Osteocyte (in vitro differentiated cells): ENCODE data around the gene PIK3AP1. TPM values are rescaled to one million over a fixed set of nuclear protein-coding genes. Genes with fewer than 3 reads are reported as not detected.

Experiments used
- DNase-seq: peaks from one replicate; pipeline ENCODE4 v3.0.0; 2021; ENCODE audit warnings: mixed read lengths; ENCODE audit not compliant: unreplicated experiment; ENCODE audit errors: extremely low spot score
- H3K27ac Mint-ChIP-seq: one replicate; pipeline ENCODE4 v1.8.0; 2021; ENCODE audit warnings: mild to moderate bottlenecking, mixed read lengths; ENCODE audit not compliant: unreplicated experiment
- H3K27me3 Mint-ChIP-seq: one replicate; pipeline ENCODE4 v1.8.0; 2021; ENCODE audit warnings: mixed read lengths; ENCODE audit not compliant: unreplicated experiment
- H3K36me3 Mint-ChIP-seq: one replicate; pipeline ENCODE4 v1.8.0; 2021; ENCODE audit warnings: mixed read lengths; ENCODE audit not compliant: unreplicated experiment
- H3K4me1 Mint-ChIP-seq: one replicate; pipeline ENCODE4 v1.8.0; 2021; ENCODE audit warnings: mixed read lengths; ENCODE audit not compliant: unreplicated experiment
- H3K4me3 Mint-ChIP-seq: one replicate; pipeline ENCODE4 v1.8.0; 2021; ENCODE audit warnings: mild to moderate bottlenecking, moderate library complexity, mixed read lengths; ENCODE audit not compliant: unreplicated experiment
- H3K9me3 Mint-ChIP-seq: one replicate; pipeline ENCODE4 v1.8.0; 2021; ENCODE audit warnings: mixed read lengths; ENCODE audit not compliant: unreplicated experiment
- total RNA-seq: library from RNA; stranded (reverse); gene quantifications from 2 replicates; pipeline ENCODE4 v1.2.1, GENCODE V29; 2021
- TF ChIP-seq, protein P1 (sequence below): fragments of 200-600 bp; sonication (generic); IDR thresholded peaks from 2 replicates; pipeline ENCODE4 v1.5.0; 2021; ENCODE audit warnings: antibody characterized with exemption, mild to moderate bottlenecking, moderate library complexity

The PIK3AP1 gene
- total RNA-seq, 1 donor from 2014 or later: 0.19 TPM

- no peak overlapping the region for H3K4me3 Mint-ChIP-seq
- no peaks in the 10 kb centered on the region for H3K4me1 Mint-ChIP-seq
- no peaks in the 10 kb centered on the region for H3K9me3 Mint-ChIP-seq
- DNase-seq: no peak
- no peaks in the 10 kb centered on the region for H3K36me3 Mint-ChIP-seq
- no peak overlapping the region for H3K27ac Mint-ChIP-seq
- no peaks in the 10 kb centered on the region for H3K27me3 Mint-ChIP-seq
- TF ChIP-seq, protein P1, sequence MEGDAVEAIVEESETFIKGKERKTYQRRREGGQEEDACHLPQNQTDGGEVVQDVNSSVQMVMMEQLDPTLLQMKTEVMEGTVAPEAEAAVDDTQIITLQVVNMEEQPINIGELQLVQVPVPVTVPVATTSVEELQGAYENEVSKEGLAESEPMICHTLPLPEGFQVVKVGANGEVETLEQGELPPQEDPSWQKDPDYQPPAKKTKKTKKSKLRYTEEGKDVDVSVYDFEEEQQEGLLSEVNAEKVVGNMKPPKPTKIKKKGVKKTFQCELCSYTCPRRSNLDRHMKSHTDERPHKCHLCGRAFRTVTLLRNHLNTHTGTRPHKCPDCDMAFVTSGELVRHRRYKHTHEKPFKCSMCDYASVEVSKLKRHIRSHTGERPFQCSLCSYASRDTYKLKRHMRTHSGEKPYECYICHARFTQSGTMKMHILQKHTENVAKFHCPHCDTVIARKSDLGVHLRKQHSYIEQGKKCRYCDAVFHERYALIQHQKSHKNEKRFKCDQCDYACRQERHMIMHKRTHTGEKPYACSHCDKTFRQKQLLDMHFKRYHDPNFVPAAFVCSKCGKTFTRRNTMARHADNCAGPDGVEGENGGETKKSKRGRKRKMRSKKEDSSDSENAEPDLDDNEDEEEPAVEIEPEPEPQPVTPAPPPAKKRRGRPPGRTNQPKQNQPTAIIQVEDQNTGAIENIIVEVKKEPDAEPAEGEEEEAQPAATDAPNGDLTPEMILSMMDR: no peak
Measured at GRCh38 chr10:96708456-96708855, 11.9 kb downstream of the PIK3AP1 start.

DNA sequence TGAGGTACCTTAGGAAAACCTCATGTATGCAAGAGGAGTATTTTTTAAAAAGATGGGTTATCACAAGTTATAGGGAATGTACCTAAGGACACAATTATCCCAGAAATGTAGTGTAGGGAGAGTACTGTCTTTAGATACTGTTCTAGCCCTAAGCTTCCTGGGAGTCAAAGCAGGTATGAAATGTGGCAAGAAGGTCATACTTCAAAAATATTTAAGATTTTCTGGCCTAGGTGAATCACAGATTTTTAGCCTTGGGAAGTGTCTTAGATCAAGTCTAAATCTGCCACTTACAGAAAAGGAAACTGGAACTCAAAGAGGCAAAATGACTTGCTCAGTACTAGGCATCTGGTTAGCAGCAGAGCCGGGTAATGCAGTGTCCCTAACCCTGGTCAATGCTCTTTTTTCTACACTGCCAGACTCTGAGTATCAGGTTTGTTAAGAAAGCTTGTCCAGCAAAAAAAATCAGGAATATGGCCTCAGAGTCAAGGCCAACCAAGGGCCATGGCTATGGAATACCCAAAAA, 13.9 kb downstream of the PIK3AP1 start:
- DNase-seq: no peak
- no peaks in the 10 kb centered on the region for H3K36me3 Mint-ChIP-seq
- no peaks in the 10 kb centered on the region for H3K9me3 Mint-ChIP-seq
- no peak overlapping the region for H3K27ac Mint-ChIP-seq
- H3K4me1 Mint-ChIP-seq: no peaks in the 10 kb centered on the region
- H3K4me3 Mint-ChIP-seq: no peak overlapping the region
- H3K27me3 Mint-ChIP-seq: peaks cover 3% of the 10 kb centered on the region
- TF ChIP-seq, protein P1: no peak

GRCh38 chr10:96705134-96705533, 15.2 kb downstream of the PIK3AP1 start:
- Mint-ChIP-seq H3K4me3 (no peak overlapping the region), H3K27me3 (peaks cover 3% of the 10 kb centered on the region), H3K27ac (no peak overlapping the region), H3K4me1 (no peaks in the 10 kb centered on the region), H3K9me3 (no peaks in the 10 kb centered on the region), H3K36me3 (no peaks in the 10 kb centered on the region)
- DNase-seq: no peak
- TF ChIP-seq, protein P1: no peak

DNA sequence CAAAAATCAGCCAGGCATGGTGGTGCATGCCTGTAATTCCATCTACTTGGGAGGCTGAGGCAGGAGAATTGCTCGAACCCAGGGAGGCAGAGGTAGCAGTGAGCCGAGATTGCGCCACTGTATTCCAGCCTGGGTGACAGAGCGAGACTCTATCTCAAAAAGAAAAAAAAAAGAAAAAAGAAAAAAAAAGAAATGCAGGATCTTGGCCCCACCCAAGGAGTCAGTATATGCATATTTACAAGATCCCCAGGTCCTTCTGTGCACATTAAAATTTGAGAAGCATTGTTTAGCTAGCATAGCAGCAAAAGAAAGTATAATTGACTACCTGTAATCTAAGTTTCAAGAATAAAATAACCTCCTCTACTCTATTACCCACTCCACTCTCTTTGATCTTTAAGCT, 15.8 kb downstream of the PIK3AP1 start:
- peaks cover 3% of the 10 kb centered on the region for H3K27me3 Mint-ChIP-seq
- DNase-seq: no peak
- H3K4me1 Mint-ChIP-seq: no peaks in the 10 kb centered on the region
- no peak overlapping the region for H3K27ac Mint-ChIP-seq
- TF ChIP-seq, protein P1: no peak
- H3K36me3 Mint-ChIP-seq: no peaks in the 10 kb centered on the region
- H3K4me3 Mint-ChIP-seq: no peak overlapping the region
- no peaks in the 10 kb centered on the region for H3K9me3 Mint-ChIP-seq

DNA sequence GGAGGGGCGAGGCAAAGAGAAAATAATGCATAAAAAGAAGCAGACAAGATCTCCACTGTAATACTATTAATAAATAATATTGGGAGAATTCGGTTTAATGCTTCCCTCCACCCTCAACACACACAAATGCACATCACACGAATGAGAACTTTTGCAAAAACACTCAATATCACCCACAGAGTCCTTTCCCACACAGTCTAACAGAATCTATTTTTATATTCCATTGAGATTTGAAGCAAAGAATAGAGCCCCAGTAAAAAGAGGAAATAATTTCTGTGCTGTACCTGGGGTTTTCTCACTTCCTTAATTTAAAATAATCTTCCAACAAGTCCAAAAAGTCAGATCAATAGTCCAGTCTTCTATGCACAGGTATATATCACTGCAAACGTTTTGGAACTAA, 17.0 kb downstream of the PIK3AP1 start:
- no peak overlapping the region for H3K4me3 Mint-ChIP-seq
- H3K9me3 Mint-ChIP-seq: no peaks in the 10 kb centered on the region
- H3K4me1 Mint-ChIP-seq: no peaks in the 10 kb centered on the region
- H3K27me3 Mint-ChIP-seq: peaks cover 3% of the 10 kb centered on the region
- no peak overlapping the region for H3K27ac Mint-ChIP-seq
- no peak for DNase-seq
- no peaks in the 10 kb centered on the region for H3K36me3 Mint-ChIP-seq
- TF ChIP-seq, protein P1: no peak
